Esophagus squamous epithelium (tissue), 5 donors: ENCODE measurements around the gene CENPT. TPM values are rescaled to one million over a fixed set of nuclear protein-coding genes. Genes with fewer than 3 reads are reported as not detected.
A peak's percentile ranks its signal among the peaks of the same experiment; 100 is the strongest.

Experiments
- DNase-seq: peaks from one replicate; lab custom pipeline; 2025; lab: John Stamatoyannopoulos, UW
- H3K27ac ChIP-seq, 4 donors: fragments of 200-600 bp; sonication (generic); one replicate each; pipeline ENCODE4 v1.5.1; 2016 to 2019; ENCODE audit warnings: mild to moderate bottlenecking in 1 of 4
- H3K27me3 ChIP-seq, 4 donors: fragments of 200-600 bp; sonication (generic); 1 replicate in 3 of 4; 2 replicates in 1 of 4; pipeline versions ENCODE4 v1.5.1 to v1.6.0; 2017 to 2021; ENCODE audit warnings: antibody characterized with exemption in 1 of 4
- H3K36me3 ChIP-seq, 3 donors: fragments of 200-600 bp; sonication (generic); one replicate each; pipeline ENCODE4 v1.5.1; 2016 to 2019
- H3K4me1 ChIP-seq, 3 donors: fragments of 200-600 bp; sonication (generic); one replicate each; pipeline ENCODE4 v1.5.1; 2017 to 2019
- H3K4me3 ChIP-seq, 4 donors: fragments of 200-600 bp; sonication (generic); 1 replicate in 3 of 4; 2 replicates in 1 of 4; pipeline ENCODE4 v1.5.1; 2016 to 2019; ENCODE audit warnings: mild to moderate bottlenecking in 2 of 4, moderate library complexity in 1 of 4
- H3K9me3 ChIP-seq, 3 donors: fragments of 200-600 bp; sonication (generic); one replicate each; pipeline ENCODE4 v1.5.1; 2016 to 2019
- CTCF ChIP-seq, 6 experiments: fragments of 450-650 bp in 4 of 6; fragments of 200-600 bp in 2 of 6; sonication (generic) in 2 of 6; IDR thresholded peaks; one replicate each; pipeline ENCODE4 v1.5.1; 2016 to 2019; ENCODE audit warnings: antibody characterized with exemption in 6 of 6, mild to moderate bottlenecking in 4 of 6, moderate library complexity in 4 of 6
- POLR2A ChIP-seq, 4 donors: fragments of 450-650 bp; IDR thresholded peaks; one replicate each; pipeline ENCODE4 v1.6.1; 2017; ENCODE audit warnings: antibody characterized with exemption in 4 of 4, mild to moderate bottlenecking in 4 of 4, moderate library complexity in 3 of 4
- WGBS, 2 donors: methylation state at CpG; one replicate each; pipeline ENCODE4 v1.1.5; 2018; 5-methylcytosine and 5-hydroxymethylcytosine counted together
- intact Hi-C: fragments of 100-400 bp; cut with DNase I; formaldehyde crosslinking; loops from one replicate; pipeline ENCODE4 v1.15.0; 2022
- total RNA-seq, 4 donors: library from RNA; depleted of rRNA; stranded (reverse); fragments of >200 nt; gene quantifications; one replicate each; pipeline ENCODE4 v1.1.0, GENCODE V29; 2016
- donor health status: DM: yes; HTN: yes; CAD: no.

The CENPT gene
- total RNA-seq, 4 donors from 2014 or later: 12.3 to 42.7 (median 19.6) TPM

GRCh38 chr16:67833415-67834241 lies 13.9 kb downstream of the CENPT start:
- no peaks in the 10 kb centered on the region for H3K9me3 ChIP-seq
- H3K27ac ChIP-seq: peak overlapping the region; percentile 78 to 86 (median 83)
- H3K4me3 ChIP-seq: peak overlapping the region; percentile 56 to 88 (median 73)
- peaks cover 26 to 37% (median 33%) of the 10 kb centered on the region in 3 donors for H3K36me3 ChIP-seq
- no peak for TF ChIP-seq CTCF (IDR thresholded peaks at IDR 0.05)
- TF ChIP-seq POLR2A (IDR thresholded peaks at IDR 0.05): peak in 2 of 4 donors; percentile 40 to 73
- no peaks in the 10 kb centered on the region for H3K27me3 ChIP-seq
- peak; percentile 38 for DNase-seq
- 0 to 3% methylated on average over 6 to 11 of the region's 49 CpGs for WGBS, 2 donors
- peaks cover 11 to 42% (median 12%) of the 10 kb centered on the region in 3 donors for H3K4me1 ChIP-seq
- intact Hi-C loops: no loop called here

GRCh38 chr16:67833030-67833414 lies 14.5 kb downstream of the CENPT start:
- Histone ChIP-seq H3K36me3 (peaks cover 29 to 44% (median 39%) of the 10 kb centered on the region in 3 donors), H3K4me3 (peak overlapping the region; percentile 56 to 88 (median 73)), H3K4me1 (peaks cover 11 to 42% (median 12%) of the 10 kb centered on the region in 3 donors), H3K27ac (peak overlapping the region; percentile 78 to 86 (median 83)), H3K27me3 (no peaks in the 10 kb centered on the region), H3K9me3 (no peaks in the 10 kb centered on the region)
- WGBS, 2 donors: 0 to 4% methylated on average over 1 to 3 of the region's 3 CpGs
- no peak for DNase-seq
- no peak for TF ChIP-seq CTCF (IDR thresholded peaks at IDR 0.05)
- no peak for TF ChIP-seq POLR2A (IDR thresholded peaks at IDR 0.05)
- intact Hi-C loops: no loop called here

GRCh38 chr16:67828651-67829050 lies 18.8 kb downstream of the CENPT start:
- Histone ChIP-seq H3K36me3 (peaks cover 29 to 66% (median 39%) of the 10 kb centered on the region in 3 donors), H3K4me1 (peaks cover 7 to 14% (median 12%) of the 10 kb centered on the region in 3 donors), H3K27ac (no peak overlapping the region), H3K4me3 (no peak overlapping the region), H3K9me3 (no peaks in the 10 kb centered on the region), H3K27me3 (no peaks in the 10 kb centered on the region)
- TF ChIP-seq CTCF (IDR thresholded peaks at IDR 0.05) (no peak), POLR2A (IDR thresholded peaks at IDR 0.05) (no peak)
- WGBS, 2 donors: no CpG with 5 or more reads among the region's 4 CpGs
- intact Hi-C loops: no loop called here
- no peak for DNase-seq

GRCh38 chr16:67825906-67826305 lies 21.6 kb downstream of the CENPT start:
- DNase-seq: no peak
- Histone ChIP-seq H3K27me3 (no peaks in the 10 kb centered on the region), H3K4me3 (no peak overlapping the region), H3K4me1 (no peaks in the 10 kb centered on the region), H3K36me3 (peaks cover 25 to 51% (median 28%) of the 10 kb centered on the region in 3 donors), H3K9me3 (no peaks in the 10 kb centered on the region), H3K27ac (no peak overlapping the region)
- WGBS, 2 donors: 88 to 100% methylated on average over 3 to 9 of the region's 14 CpGs
- no peak for TF ChIP-seq POLR2A (IDR thresholded peaks at IDR 0.05)
- no peak for TF ChIP-seq CTCF (IDR thresholded peaks at IDR 0.05)
- intact Hi-C loops: no loop called here

- WGBS, 2 donors: 80 to 86% methylated on average over 5 to 8 of the region's 8 CpGs
- Histone ChIP-seq H3K9me3 (no peaks in the 10 kb centered on the region), H3K4me3 (no peak overlapping the region), H3K27me3 (no peaks in the 10 kb centered on the region), H3K27ac (no peak overlapping the region), H3K36me3 (peaks cover 17 to 43% (median 21%) of the 10 kb centered on the region in 3 donors), H3K4me1 (no peaks in the 10 kb centered on the region)
- TF ChIP-seq POLR2A (IDR thresholded peaks at IDR 0.05) (no peak), CTCF (IDR thresholded peaks at IDR 0.05) (no peak)
- DNase-seq: no peak
- intact Hi-C loops: no loop called here
Observed at GRCh38 chr16:67825119-67825518, 22.4 kb downstream of the CENPT start.
